Measurements from ENCODE around the gene RASSF3. TPM values are rescaled to one million over a fixed set of nuclear protein-coding genes. Genes with fewer than 3 reads are reported as not detected.
A peak's percentile ranks its signal among the peaks of the same experiment; 100 is the strongest.

Gene RASSF3
- total RNA-seq, 1 experiment from 2014 or later = 30.5 TPM

DNA sequence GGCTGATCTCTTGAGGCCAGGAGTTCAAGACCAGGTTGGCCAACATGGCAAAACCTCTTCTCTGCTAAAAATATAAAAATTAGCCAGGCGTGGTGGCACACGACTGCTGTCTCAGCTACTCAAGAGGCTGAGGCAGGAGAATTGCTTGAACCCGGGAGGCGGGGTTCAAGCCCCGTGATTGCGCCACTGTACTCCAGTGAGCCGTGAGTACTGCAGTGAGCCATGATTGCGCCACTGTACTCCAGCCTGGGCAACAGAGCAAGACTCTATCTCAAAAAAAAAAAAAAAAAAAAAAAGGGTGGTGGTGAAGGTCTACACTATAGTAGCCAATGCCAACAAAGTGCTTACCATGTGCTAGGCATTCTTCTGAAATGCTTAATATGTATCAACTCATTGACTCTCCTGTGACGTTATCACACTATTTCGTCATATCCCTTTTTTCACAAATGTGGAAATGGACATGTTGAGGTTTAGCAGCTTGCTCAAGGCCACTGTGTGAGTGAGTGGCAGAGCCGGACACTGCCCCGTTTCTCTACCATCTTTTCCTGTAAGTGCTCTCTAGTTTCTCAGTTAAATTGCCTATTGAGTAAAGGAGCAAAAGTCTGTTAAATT is 89.3 kb downstream of the RASSF3 start:
- intact Hi-C loops (cut with micrococcal nuclease) = loop anchor here (5.0 to 10.0 kb wide), 2 partner anchors 245 to 427 kb away; partner anchors contain the start of gene TBK1
- Mint-ChIP-seq H3K9me3 (ENCODE audit: unreplicated experiment) (no peaks in the 10 kb centered on the region), H3K4me1 (ENCODE audit: insufficient read depth, unreplicated experiment) (no peaks in the 10 kb centered on the region), H3K36me3 (ENCODE audit: insufficient read depth, unreplicated experiment) (peaks cover 37% of the 10 kb centered on the region), H3K27ac (ENCODE audit: low read depth, unreplicated experiment) (no peak overlapping the region), H3K4me3 (ENCODE audit: unreplicated experiment) (no peak overlapping the region), H3K27me3 (ENCODE audit: insufficient read depth, unreplicated experiment) (no peaks in the 10 kb centered on the region)
- DNase-seq (ENCODE audit: unreplicated experiment) = peak; percentile 45
- POLR2A ChIA-PET = no interaction called here
- CTCF ChIA-PET = interaction anchor here (0.7 to 2.8 kb wide), 4 partner anchors 23 to 230 kb away, joined by 3 to 32 read pairs (median 4); no protein-coding TSS in a partner anchor
- no TSS peak for BruUV-seq (replicated peaks)
- TF ChIP-seq, protein P1, sequence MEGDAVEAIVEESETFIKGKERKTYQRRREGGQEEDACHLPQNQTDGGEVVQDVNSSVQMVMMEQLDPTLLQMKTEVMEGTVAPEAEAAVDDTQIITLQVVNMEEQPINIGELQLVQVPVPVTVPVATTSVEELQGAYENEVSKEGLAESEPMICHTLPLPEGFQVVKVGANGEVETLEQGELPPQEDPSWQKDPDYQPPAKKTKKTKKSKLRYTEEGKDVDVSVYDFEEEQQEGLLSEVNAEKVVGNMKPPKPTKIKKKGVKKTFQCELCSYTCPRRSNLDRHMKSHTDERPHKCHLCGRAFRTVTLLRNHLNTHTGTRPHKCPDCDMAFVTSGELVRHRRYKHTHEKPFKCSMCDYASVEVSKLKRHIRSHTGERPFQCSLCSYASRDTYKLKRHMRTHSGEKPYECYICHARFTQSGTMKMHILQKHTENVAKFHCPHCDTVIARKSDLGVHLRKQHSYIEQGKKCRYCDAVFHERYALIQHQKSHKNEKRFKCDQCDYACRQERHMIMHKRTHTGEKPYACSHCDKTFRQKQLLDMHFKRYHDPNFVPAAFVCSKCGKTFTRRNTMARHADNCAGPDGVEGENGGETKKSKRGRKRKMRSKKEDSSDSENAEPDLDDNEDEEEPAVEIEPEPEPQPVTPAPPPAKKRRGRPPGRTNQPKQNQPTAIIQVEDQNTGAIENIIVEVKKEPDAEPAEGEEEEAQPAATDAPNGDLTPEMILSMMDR (IDR thresholded peaks at IDR 0.05; ENCODE audit: unreplicated experiment) = no peak

DNA sequence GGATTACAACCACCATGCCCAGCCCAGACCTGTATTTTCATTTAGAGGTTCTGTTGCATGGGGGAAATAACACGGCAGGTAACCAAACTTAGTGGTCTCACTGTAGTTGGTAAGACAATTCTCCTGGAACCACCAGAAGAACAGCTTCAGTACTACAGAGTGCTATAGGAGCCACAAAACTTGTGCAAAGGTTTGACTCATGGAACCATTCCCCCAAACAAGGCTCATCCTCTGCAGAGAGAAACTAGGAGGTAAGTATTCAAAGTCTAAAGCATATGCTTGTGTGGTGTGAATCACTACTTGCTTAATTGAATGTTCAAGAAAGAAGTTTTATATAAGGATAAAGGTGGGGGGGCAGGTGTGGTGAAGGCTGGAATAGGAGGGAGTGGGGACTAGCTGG is 90.2 kb downstream of the RASSF3 start:
- ChIA-PET POLR2A (no interaction called here), CTCF (interaction anchor here (1.2 to 2.8 kb wide), 2 partner anchors 24 to 152 kb away, joined by 5 to 32 read pairs; no protein-coding TSS in a partner anchor)
- DNase-seq (ENCODE audit: unreplicated experiment) = no peak
- TF ChIP-seq, protein P1 (IDR thresholded peaks at IDR 0.05; ENCODE audit: unreplicated experiment) = no peak
- intact Hi-C loops (cut with micrococcal nuclease) = no loop called here
- Mint-ChIP-seq H3K27me3 (ENCODE audit: insufficient read depth, unreplicated experiment) (no peaks in the 10 kb centered on the region), H3K4me1 (ENCODE audit: insufficient read depth, unreplicated experiment) (no peaks in the 10 kb centered on the region), H3K9me3 (ENCODE audit: unreplicated experiment) (no peaks in the 10 kb centered on the region), H3K27ac (ENCODE audit: low read depth, unreplicated experiment) (no peak overlapping the region), H3K4me3 (ENCODE audit: unreplicated experiment) (no peak overlapping the region), H3K36me3 (ENCODE audit: insufficient read depth, unreplicated experiment) (peaks cover 34% of the 10 kb centered on the region)
- BruUV-seq (replicated peaks) = no TSS peak

DNA sequence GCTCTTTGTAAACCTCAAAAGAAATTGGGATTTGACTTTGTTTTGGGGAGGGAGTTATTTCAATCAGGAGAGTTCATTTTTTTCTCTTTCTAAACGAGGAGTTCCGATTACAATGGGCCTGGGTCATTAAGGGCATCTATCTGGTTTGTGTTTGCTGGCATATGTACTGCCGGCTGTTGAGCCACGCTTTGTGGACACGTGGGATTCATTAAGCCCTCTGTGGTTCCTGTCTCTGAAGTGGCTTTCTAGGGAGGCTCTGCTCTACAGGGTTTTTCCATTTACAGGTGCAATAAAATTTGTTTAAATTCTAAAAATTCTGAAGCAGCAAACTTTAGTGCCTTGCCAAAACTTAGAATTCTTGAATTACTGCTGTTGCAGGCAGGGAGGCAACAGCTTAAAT is 91.0 kb downstream of the RASSF3 start:
- Mint-ChIP-seq H3K27ac (ENCODE audit: low read depth, unreplicated experiment) (no peak overlapping the region), H3K36me3 (ENCODE audit: insufficient read depth, unreplicated experiment) (peaks cover 32% of the 10 kb centered on the region), H3K27me3 (ENCODE audit: insufficient read depth, unreplicated experiment) (no peaks in the 10 kb centered on the region), H3K4me3 (ENCODE audit: unreplicated experiment) (no peak overlapping the region), H3K9me3 (ENCODE audit: unreplicated experiment) (no peaks in the 10 kb centered on the region), H3K4me1 (ENCODE audit: insufficient read depth, unreplicated experiment) (no peaks in the 10 kb centered on the region)
- no TSS peak for BruUV-seq (replicated peaks)
- no peak for DNase-seq (ENCODE audit: unreplicated experiment)
- CTCF ChIA-PET = interaction anchor here (0.6 to 2.8 kb wide), 2 partner anchors 152 to 458 kb away, joined by 3 to 32 read pairs; no protein-coding TSS in a partner anchor
- POLR2A ChIA-PET = no interaction called here
- TF ChIP-seq, protein P1 (IDR thresholded peaks at IDR 0.05; ENCODE audit: unreplicated experiment) = no peak
- intact Hi-C loops (cut with micrococcal nuclease) = no loop called here

DNA sequence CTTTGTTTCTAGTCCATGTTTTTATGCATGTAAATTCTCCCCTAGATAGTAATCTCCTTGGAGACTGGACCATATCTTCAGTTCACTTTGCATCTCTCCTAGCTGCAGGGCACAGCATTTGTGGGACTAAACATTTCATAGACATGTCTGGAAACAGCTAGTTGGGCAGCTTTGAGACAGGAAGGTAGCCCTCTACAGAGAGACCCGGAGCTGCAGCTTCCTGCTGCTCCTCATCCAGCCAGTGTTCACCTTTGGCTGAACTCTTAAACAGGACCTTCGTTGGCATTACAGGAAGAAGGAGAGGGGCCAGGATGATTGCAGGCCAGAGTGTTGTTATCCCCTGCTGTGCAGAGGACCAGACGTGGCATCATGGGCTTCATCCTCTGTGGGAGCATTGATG is 96.0 kb downstream of the RASSF3 start:
- CTCF ChIA-PET = interaction anchor here (1.3 to 6.5 kb wide), 3 partner anchors 9 to 161 kb away, joined by 4 to 51 read pairs (median 26); no protein-coding TSS in a partner anchor
- TF ChIP-seq, protein P1 (IDR thresholded peaks at IDR 0.05; ENCODE audit: unreplicated experiment) = no peak
- no peak overlapping the region for H3K4me3 Mint-ChIP-seq (ENCODE audit: unreplicated experiment)
- intact Hi-C loops (cut with micrococcal nuclease) = no loop called here
- no peaks in the 10 kb centered on the region for H3K4me1 Mint-ChIP-seq (ENCODE audit: insufficient read depth, unreplicated experiment)
- no peaks in the 10 kb centered on the region for H3K27me3 Mint-ChIP-seq (ENCODE audit: insufficient read depth, unreplicated experiment)
- no peaks in the 10 kb centered on the region for H3K9me3 Mint-ChIP-seq (ENCODE audit: unreplicated experiment)
- H3K27ac Mint-ChIP-seq (ENCODE audit: low read depth, unreplicated experiment) = no peak overlapping the region
- no TSS peak for BruUV-seq (replicated peaks)
- H3K36me3 Mint-ChIP-seq (ENCODE audit: insufficient read depth, unreplicated experiment) = peaks cover 7% of the 10 kb centered on the region
- POLR2A ChIA-PET = interaction anchor here (0.6 to 1.0 kb wide), 3 partner anchors 31 to 164 kb away, joined by 3 to 4 read pairs (median 3); no protein-coding TSS in a partner anchor
- DNase-seq (ENCODE audit: unreplicated experiment) = no peak

Data from MCF 10A (cell line).